PC-3 (cell line): ENCODE data around the gene TSPAN12. TPM values are rescaled to one million over a fixed set of nuclear protein-coding genes. Genes with fewer than 3 reads are reported as not detected.

Source experiments
- ATAC-seq: fragments of 200-7000 bp; cut with Tn5 transposase; 2 replicates; pipeline ENCODE4 v1.9.1; 2020; ENCODE audit warnings: mild to moderate bottlenecking, moderate library complexity
- BruUV-seq: library from RNA; stranded (reverse); fragments of 400-500 nt; replicated peaks from 2 replicates; lab custom pipeline; 2021; lab: Mats Ljungman, UMichigan
- CTCF ChIA-PET: fragments of 300-600 bp; sonication (Branson Sonifier 250); formaldehyde crosslinking; loops from one replicate; lab custom pipeline; 2022; ENCODE audit warnings: antibody characterized with exemption; lab: Charles Lee
- POLR2A ChIA-PET: fragments of 300-600 bp; sonication (Branson Sonifier 250); formaldehyde crosslinking; loops from one replicate; lab custom pipeline; 2022; ENCODE audit warnings: antibody characterized with exemption; ENCODE audit not compliant: unreplicated experiment; lab: Charles Lee
- DNase-seq: peaks from one replicate; pipeline ENCODE4 v3.0.0-alpha.2; 2015
- H2AFZ ChIP-seq: fragments of 300-600 bp; sonication (generic); 2 replicates; pipeline ENCODE4 v1.6.0; 2016; ENCODE audit warnings: antibody characterized with exemption, low read length
- H3F3A ChIP-seq: fragments of 300-600 bp; sonication (generic); one replicate; pipeline ENCODE4 v1.6.0; 2017; ENCODE audit warnings: antibody characterized with exemption, low read length, control low read depth, mild to moderate bottlenecking; ENCODE audit not compliant: unreplicated experiment
- H3K27ac ChIP-seq: fragments of 300-600 bp; sonication (generic); 2 replicates; pipeline ENCODE4 v1.5.1; 2016; ENCODE audit warnings: mild to moderate bottlenecking, low read length
- H3K27me3 ChIP-seq: fragments of 300-600 bp; sonication (generic); 2 replicates; pipeline ENCODE4 v1.6.1; 2016; ENCODE audit warnings: low read length, mixed read lengths
- H3K36me3 ChIP-seq: fragments of 300-600 bp; sonication (generic); 2 replicates; pipeline ENCODE4 v1.6.1; 2016; ENCODE audit warnings: low read depth, mixed run types, low read length, mixed read lengths
- H3K4me1 ChIP-seq: fragments of 300-600 bp; sonication (generic); 2 replicates; pipeline ENCODE4 v1.5.1; 2016; ENCODE audit warnings: low read length; ENCODE audit not compliant: insufficient read depth
- H3K4me2 ChIP-seq: fragments of 300-600 bp; sonication (generic); 2 replicates; pipeline ENCODE4 v1.6.0; 2016; ENCODE audit warnings: low read length
- H3K4me3 ChIP-seq: fragments of 300-600 bp; sonication (generic); 2 replicates; pipeline ENCODE4 v1.5.1; 2016; ENCODE audit warnings: mild to moderate bottlenecking, low read length, mixed read lengths
- H3K79me2 ChIP-seq: fragments of 300-600 bp; sonication (generic); 2 replicates; pipeline ENCODE4 v1.6.1; 2017; ENCODE audit warnings: low read length, mixed read lengths
- H3K9ac ChIP-seq: fragments of 300-600 bp; sonication (generic); 2 replicates; pipeline ENCODE4 v1.6.0; 2016; ENCODE audit warnings: mild to moderate bottlenecking, low read length
- H3K9me2 ChIP-seq: fragments of 300-600 bp; sonication (generic); replicated peaks from 2 replicates; pipeline ENCODE4 v1.6.1; 2016; ENCODE audit warnings: mixed run types, low read length, mixed read lengths
- H3K9me3 ChIP-seq: fragments of 300-600 bp; sonication (generic); 2 replicates; pipeline ENCODE4 v1.6.1; 2016; ENCODE audit warnings: low read length, mixed read lengths
- H4K20me1 ChIP-seq: fragments of 300-600 bp; sonication (generic); 2 replicates; pipeline ENCODE4 v1.6.1; 2016; ENCODE audit warnings: low read length, mixed read lengths
- EZH2 ChIP-seq: fragments of 300-600 bp; sonication (generic); IDR thresholded peaks from one replicate; pipeline ENCODE4 v1.6.1; 2017; ENCODE audit warnings: antibody characterized with exemption, mild to moderate bottlenecking, low read length; ENCODE audit not compliant: unreplicated experiment
- EZH2phosphoT487 ChIP-seq: fragments of 300-600 bp; sonication (generic); IDR thresholded peaks from 2 replicates; pipeline ENCODE4 v1.6.1; 2018; ENCODE audit warnings: mild to moderate bottlenecking, antibody characterized with exemption, low read length, borderline replicate concordance
- intact Hi-C: fragments of 100-400 bp; cut with micrococcal nuclease; formaldehyde crosslinking; loops from 2 replicates; pipeline ENCODE4 v1.9.0; 2023
- total RNA-seq: library from RNA; depleted of rRNA; stranded (reverse); fragments of >200 nt; gene quantifications from 2 replicates; pipeline ENCODE4 v1.2.3, GENCODE V29; 2014
- TF ChIP-seq, protein P1 (sequence below): fragments of 300-600 bp; sonication (generic); conservative IDR thresholded peaks from 2 replicates; pipeline ENCODE4 v1.5.1; 2017; ENCODE audit warnings: antibody characterized with exemption, low read depth, mild to moderate bottlenecking, low read length

Gene TSPAN12
- total RNA-seq, 1 experiment from 2014 or later, result 8.3 TPM

DNA sequence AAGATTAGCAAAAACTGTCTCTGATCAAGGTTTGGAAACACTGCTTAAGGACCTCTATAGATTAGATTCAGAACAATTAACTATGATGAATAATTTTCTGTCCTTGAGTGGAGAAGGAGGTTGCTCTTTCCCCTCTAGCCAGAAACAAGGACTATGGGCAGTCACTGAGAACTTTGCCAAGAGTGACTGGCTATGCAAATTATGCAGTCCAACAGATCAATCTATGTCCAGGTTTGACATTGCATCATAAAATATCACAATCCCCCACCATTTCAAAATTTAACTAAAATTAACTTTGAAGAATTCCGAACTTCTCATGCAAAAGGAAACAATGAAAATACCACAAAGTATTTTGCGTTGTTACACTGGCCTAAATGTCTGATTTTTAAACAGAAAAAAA is 50.6 kb downstream of the TSPAN12 start:
- Histone ChIP-seq H3K4me3 (no peak overlapping the region), H3K9ac (no peak overlapping the region), H3K9me2 (no peaks in the 10 kb centered on the region), H3K27me3 (no peaks in the 10 kb centered on the region), H3K4me2 (no peak overlapping the region), H3F3A (no peaks in the 10 kb centered on the region), H3K36me3 (no peaks in the 10 kb centered on the region), H3K27ac (no peak overlapping the region), H3K9me3 (no peaks in the 10 kb centered on the region), H3K79me2 (no peaks in the 10 kb centered on the region), H4K20me1 (no peaks in the 10 kb centered on the region), H2AFZ (no peak overlapping the region), H3K4me1 (no peaks in the 10 kb centered on the region)
- CTCF ChIA-PET, result interaction anchor here (0.7 kb wide), 1 partner anchor 26 kb away, joined by 3 read pairs; no protein-coding TSS in a partner anchor
- DNase-seq, result no peak
- no peak for TF ChIP-seq EZH2phosphoT487
- TF ChIP-seq, protein P1, sequence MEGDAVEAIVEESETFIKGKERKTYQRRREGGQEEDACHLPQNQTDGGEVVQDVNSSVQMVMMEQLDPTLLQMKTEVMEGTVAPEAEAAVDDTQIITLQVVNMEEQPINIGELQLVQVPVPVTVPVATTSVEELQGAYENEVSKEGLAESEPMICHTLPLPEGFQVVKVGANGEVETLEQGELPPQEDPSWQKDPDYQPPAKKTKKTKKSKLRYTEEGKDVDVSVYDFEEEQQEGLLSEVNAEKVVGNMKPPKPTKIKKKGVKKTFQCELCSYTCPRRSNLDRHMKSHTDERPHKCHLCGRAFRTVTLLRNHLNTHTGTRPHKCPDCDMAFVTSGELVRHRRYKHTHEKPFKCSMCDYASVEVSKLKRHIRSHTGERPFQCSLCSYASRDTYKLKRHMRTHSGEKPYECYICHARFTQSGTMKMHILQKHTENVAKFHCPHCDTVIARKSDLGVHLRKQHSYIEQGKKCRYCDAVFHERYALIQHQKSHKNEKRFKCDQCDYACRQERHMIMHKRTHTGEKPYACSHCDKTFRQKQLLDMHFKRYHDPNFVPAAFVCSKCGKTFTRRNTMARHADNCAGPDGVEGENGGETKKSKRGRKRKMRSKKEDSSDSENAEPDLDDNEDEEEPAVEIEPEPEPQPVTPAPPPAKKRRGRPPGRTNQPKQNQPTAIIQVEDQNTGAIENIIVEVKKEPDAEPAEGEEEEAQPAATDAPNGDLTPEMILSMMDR, result no peak
- no peak for TF ChIP-seq EZH2
- ATAC-seq, result no peak
- POLR2A ChIA-PET, result no interaction called here
- intact Hi-C loops, result loop anchor here (2.0 to 5.0 kb wide), 2 partner anchors 277 to 300 kb away; no protein-coding TSS in a partner anchor
- no TSS peak for BruUV-seq

DNA sequence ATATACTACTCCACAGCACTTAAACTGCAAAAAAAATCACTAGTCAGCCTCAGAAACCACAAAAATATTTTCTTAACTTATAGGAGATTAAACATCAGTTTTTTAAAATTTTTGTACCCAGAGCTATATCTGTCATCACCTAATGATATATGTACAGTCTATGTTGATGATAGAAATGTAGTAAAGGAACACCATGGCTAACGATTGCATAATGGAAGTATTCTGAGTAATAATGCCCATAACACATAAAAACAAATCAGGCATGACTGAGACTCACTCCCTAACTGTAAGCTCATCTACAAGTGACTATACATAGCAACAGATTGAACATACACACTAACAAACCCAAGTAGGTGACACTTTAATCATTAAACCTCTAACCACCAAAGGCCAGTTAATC is 51.3 kb downstream of the TSPAN12 start:
- ATAC-seq (peak; percentile 88), DNase-seq (peak; percentile 34)
- Histone ChIP-seq H3K79me2 (no peaks in the 10 kb centered on the region), H3K36me3 (no peaks in the 10 kb centered on the region), H3K9me2 (no peaks in the 10 kb centered on the region), H3K27ac (no peak overlapping the region), H3K9me3 (no peaks in the 10 kb centered on the region), H4K20me1 (no peaks in the 10 kb centered on the region), H3K9ac (no peak overlapping the region), H3K4me3 (no peak overlapping the region), H3K4me2 (no peak overlapping the region), H2AFZ (no peak overlapping the region), H3K4me1 (no peaks in the 10 kb centered on the region), H3K27me3 (no peaks in the 10 kb centered on the region), H3F3A (no peaks in the 10 kb centered on the region)
- ChIA-PET CTCF (interaction anchor here (0.7 kb wide), 1 partner anchor 27 kb away, joined by 3 read pairs; no protein-coding TSS in a partner anchor), POLR2A (no interaction called here)
- intact Hi-C loops, result loop anchor here (1.0 to 5.0 kb wide), 4 partner anchors 51 to 301 kb away; no protein-coding TSS in a partner anchor
- TF ChIP-seq, protein P1, result no peak
- TF ChIP-seq EZH2phosphoT487, result no peak
- TF ChIP-seq EZH2, result no peak
- BruUV-seq, result no TSS peak

DNA sequence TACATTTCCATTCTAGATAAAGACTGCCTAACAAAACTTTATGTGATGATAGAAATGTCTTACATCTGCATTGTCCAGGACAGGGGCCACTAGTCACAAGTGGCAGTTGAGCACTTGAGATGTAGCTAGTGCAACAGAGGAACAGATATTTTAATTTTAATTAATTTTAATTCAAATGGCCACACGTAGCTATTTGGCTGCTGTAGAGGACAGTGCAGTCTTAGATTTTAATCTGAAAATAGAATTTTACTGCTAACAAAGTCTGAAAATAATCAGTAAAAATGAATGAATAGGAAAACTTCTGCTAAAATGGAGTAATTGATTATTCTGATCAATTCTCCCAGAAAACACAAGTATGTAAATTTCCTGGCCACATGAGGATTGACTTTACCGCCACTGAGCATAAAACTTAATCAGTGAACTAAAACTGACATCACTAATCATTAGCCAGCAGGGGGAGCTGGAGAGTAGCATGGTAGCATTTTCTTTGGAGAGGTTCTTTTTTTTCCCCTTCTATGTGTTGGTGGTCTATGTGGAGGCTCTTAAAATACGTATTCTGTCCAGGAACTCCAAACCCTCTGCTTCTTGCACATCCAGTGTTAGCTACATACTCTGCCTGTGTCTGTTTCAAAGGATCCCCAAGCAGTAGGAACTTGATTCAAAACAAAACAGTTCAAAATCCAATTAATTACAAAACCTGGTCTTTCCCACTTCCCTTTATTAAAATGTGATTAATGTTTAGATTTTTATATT is 52.1 kb downstream of the TSPAN12 start:
- no peak overlapping the region for H2AFZ ChIP-seq
- peak; percentile 61 for ATAC-seq

More for the DNA sequence above, 52.1 kb downstream of the TSPAN12 start:
- no peaks in the 10 kb centered on the region for H4K20me1 ChIP-seq
- H3K4me3 ChIP-seq, result no peak overlapping the region
- no peaks in the 10 kb centered on the region for H3K27me3 ChIP-seq
- H3K9me2 ChIP-seq, result no peaks in the 10 kb centered on the region
- TF ChIP-seq EZH2phosphoT487 (no peak), EZH2 (no peak)
- TF ChIP-seq, protein P1, result peak; percentile 83
- intact Hi-C loops, result loop anchor here (1.0 to 5.0 kb wide), 4 partner anchors 51 to 301 kb away; no protein-coding TSS in a partner anchor
- no peaks in the 10 kb centered on the region for H3K4me1 ChIP-seq
- no TSS peak for BruUV-seq
- CTCF ChIA-PET, result interaction anchor here (0.6 to 0.7 kb wide), 2 partner anchors 62 to 294 kb away, joined by 3 to 9 read pairs; no protein-coding TSS in a partner anchor
- no peak overlapping the region for H3K27ac ChIP-seq
- POLR2A ChIA-PET, result no interaction called here
- H3K9me3 ChIP-seq, result no peaks in the 10 kb centered on the region
- no peaks in the 10 kb centered on the region for H3F3A ChIP-seq
- H3K36me3 ChIP-seq, result no peaks in the 10 kb centered on the region
- H3K9ac ChIP-seq, result no peak overlapping the region
- no peaks in the 10 kb centered on the region for H3K79me2 ChIP-seq
- DNase-seq, result peak; percentile 72
- H3K4me2 ChIP-seq, result no peak overlapping the region
